Fibroblast of pulmonary artery (primary cell): ENCODE measurements around the gene HHATL.

Experiments used
- DNase-seq: peaks from one replicate; pipeline ENCODE4 v3.0.0-alpha.2; 2010; ENCODE audit warnings: low read depth
- H3K4me3 ChIP-seq: replicated peaks from 2 replicates; pipeline ENCODE4 v1.5.1; 2011; ENCODE audit warnings: low read depth, mild to moderate bottlenecking, control low read depth, low read length, moderate library complexity
- CTCF ChIP-seq: IDR thresholded peaks from 2 replicates; pipeline ENCODE4 v1.5.1; 2011; ENCODE audit warnings: mild to moderate bottlenecking, control low read depth, low read length, inconsistent platforms; ENCODE audit errors: missing control alignments

The HHATL gene

GRCh38 chr3:42734263-42734860 lies 31.8 kb upstream of the HHATL start:
- no peak overlapping the region for H3K4me3 ChIP-seq
- no peak for TF ChIP-seq CTCF
- DNase-seq = no peak

GRCh38 chr3:42733501-42734262 lies 31.1 kb upstream of the HHATL start:
- no peak for TF ChIP-seq CTCF
- no peak for DNase-seq
- no peak overlapping the region for H3K4me3 ChIP-seq

GRCh38 chr3:42732829-42733459 lies 30.3 kb upstream of the HHATL start:
- H3K4me3 ChIP-seq = no peak overlapping the region
- TF ChIP-seq CTCF = peak; percentile 7
- DNase-seq = no peak

GRCh38 chr3:42732196-42732828 lies 29.7 kb upstream of the HHATL start:
- H3K4me3 ChIP-seq = no peak overlapping the region
- DNase-seq = no peak
- TF ChIP-seq CTCF = no peak

- DNase-seq = no peak
- TF ChIP-seq CTCF = no peak
- H3K4me3 ChIP-seq = no peak overlapping the region
These were observed 29.0 kb upstream of the HHATL start for GRCh38 chr3:42731476-42732195.

GRCh38 chr3:42730706-42731420 lies 28.3 kb upstream of the HHATL start:
- TF ChIP-seq CTCF = no peak
- no peak for DNase-seq
- H3K4me3 ChIP-seq = no peak overlapping the region
